GM12873 (cell line): ENCODE measurements around the gene STC2.

Experiments
- CTCF ChIP-seq: IDR thresholded peaks from 2 replicates; pipeline ENCODE4 v1.5.1; 2012; ENCODE audit warnings: low read depth, mild to moderate bottlenecking, moderate library complexity, low read length, control low read depth; ENCODE audit not compliant: insufficient read depth; ENCODE audit errors: missing control alignments

Gene STC2

DNA sequence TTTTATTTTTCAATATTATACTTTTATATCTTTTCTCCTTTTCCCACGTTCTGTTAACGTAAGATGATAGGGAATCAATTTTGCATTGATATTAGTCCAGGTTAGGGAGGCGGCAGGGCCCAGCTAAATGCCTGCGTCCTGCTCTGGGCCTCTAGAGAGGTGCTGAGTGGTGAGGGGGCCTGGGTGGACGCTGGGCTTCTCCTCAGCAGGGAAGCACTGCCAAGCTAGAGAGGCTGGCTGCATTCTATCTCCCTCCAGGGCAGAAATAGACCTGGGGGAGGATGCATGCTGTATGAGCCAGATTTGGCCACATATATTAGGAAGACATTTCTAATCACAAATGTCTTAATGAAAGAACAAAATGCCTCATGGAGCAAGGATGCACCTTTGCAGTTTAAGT lies 49.6 kb downstream of the STC2 start:
- no peak for TF ChIP-seq CTCF

- TF ChIP-seq CTCF = no peak
Observed at GRCh38 chr5:173278172-173278571, 50.0 kb downstream of the STC2 start.

GRCh38 chr5:173274771-173275170 lies 53.4 kb downstream of the STC2 start:
- TF ChIP-seq CTCF = no peak

DNA sequence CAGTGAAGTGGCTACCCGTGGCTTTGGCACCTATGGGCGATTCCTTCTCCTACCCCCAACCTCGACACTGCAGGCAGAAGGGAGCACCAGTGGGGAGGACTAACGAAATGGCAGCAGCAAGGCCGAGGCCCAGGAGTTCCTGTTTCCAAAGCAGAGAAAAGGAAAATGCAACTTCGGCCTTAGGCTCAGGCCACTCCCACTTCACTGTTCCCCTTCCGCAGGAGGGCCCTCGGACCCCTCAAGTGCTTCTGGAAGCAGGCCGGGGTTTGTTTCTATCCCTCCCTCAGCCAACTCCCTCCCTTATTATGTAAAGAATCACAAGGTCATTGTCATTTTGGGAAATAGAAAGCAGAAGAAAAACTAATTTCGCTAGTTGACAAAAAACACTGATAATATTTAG lies 56.8 kb downstream of the STC2 start:
- no peak for TF ChIP-seq CTCF

DNA sequence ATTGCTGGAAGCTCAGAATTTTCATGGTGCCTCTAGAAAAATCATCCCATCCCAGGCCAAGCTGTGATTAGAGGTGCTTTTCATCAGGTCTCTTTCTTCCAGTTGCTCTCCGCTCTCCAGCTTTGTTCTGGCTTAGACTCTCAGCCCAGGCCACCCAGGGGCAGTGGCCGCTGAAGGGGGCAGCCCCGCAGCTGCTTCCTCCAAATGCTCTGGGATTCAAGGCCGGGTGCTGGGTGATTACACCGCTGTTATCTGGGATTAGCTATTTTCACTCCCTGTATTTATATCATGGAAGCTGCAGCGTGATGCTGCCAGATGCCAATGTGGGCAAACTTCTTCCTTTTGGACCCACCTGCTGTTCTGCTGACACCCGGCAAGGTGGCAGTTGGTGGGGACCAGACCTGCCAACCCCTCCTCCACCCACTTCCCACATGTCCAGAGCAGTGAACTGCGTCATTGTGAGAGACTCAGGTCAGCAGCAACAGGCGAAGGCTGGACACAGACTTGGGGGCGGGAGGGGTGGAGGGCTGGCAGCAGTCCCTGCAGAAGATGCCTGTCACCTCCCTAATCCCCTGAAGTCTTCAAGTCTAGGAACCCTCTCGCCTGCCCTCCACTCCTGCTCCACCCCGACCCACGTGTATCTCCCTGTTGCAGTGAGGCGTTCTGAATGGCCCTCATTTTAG lies 59.3 kb downstream of the STC2 start:
- no peak for TF ChIP-seq CTCF

GRCh38 chr5:173265433-173265832 lies 62.8 kb downstream of the STC2 start:
- TF ChIP-seq CTCF = no peak
